Motor neuron (in vitro differentiated cells): Measurements from ENCODE around the gene MGAT3. TPM values are rescaled to one million over a fixed set of nuclear protein-coding genes. Genes with fewer than 3 reads are reported as not detected.

Experiments used
- ATAC-seq, 8 experiments: fragments of 200-7000 bp; cut with Tn5 transposase; replicated peaks in 6 of 8; 2 replicates each; pipeline ENCODE4 v1.8.0; 2021; ENCODE audit warnings: mild to moderate bottlenecking in 8 of 8, moderate library complexity in 8 of 8
- H3K27ac ChIP-seq, 2 donors: fragments of 250-450 bp; sonication (Bioruptor Pico); 2 replicates each; pipeline ENCODE4 v1.9.0; 2021; ENCODE audit warnings: antibody characterized with exemption in 2 of 2, mild to moderate bottlenecking in 2 of 2, moderate library complexity in 1 of 2
- H3K4me1 ChIP-seq, 2 donors: fragments of 250-450 bp; sonication (Bioruptor Pico); replicated peaks in 1 of 2; 2 replicates each; pipeline ENCODE4 v1.6.1; 2021; ENCODE audit warnings: antibody characterized with exemption in 2 of 2, mild to moderate bottlenecking in 2 of 2, moderate library complexity in 1 of 2
- H3K4me3 ChIP-seq, 5 donors: fragments of 250-450 bp; sonication (Bioruptor Pico); 2 replicates each; pipeline ENCODE4 v1.9.0; 2021; ENCODE audit warnings: antibody characterized with exemption in 5 of 5, mild to moderate bottlenecking in 5 of 5, moderate library complexity in 4 of 5
- WGBS, 10 experiments: fragments of 450-650 bp; shearing (Covaris generic); methylation state at CpG; one replicate each; pipeline ENCODE4 v1.0.0; 2022; 5-methylcytosine and 5-hydroxymethylcytosine counted together
- in situ Hi-C, 9 experiments: fragments of 400-800 bp; cut with MboI; loops; one replicate each; pipeline ENCODE4 v1.15.0; 2021; ENCODE audit warnings: low sequenced_read_pairs in 9 of 9, low pct_unique_long_range_greater_than_20kb in 2 of 9; ENCODE audit not compliant: unreplicated experiment in 9 of 9
- total RNA-seq, 8 experiments: library from RNA; unstranded; fragments of 300-600 nt; gene quantifications; 2 replicates each; pipeline versions ENCODE4 v1.2.3 to v1.2.4, GENCODE V29; 2022

MGAT3 gene
- total RNA-seq, 8 experiments from 2014 or later: 17.5 to 28.6 (median 20.4) TPM

- no peak for ATAC-seq
- in situ Hi-C loops: no loop called here
- Histone ChIP-seq H3K4me1 (no peaks in the 10 kb centered on the region), H3K4me3 (no peak overlapping the region), H3K27ac (no peak overlapping the region)
- WGBS, 10 experiments: 40 to 100% (median 83%) methylated on average over 1 of the region's 10 CpGs; no CpG with 5 or more reads in 5 of the 10 experiments
Observed at GRCh38 chr22:39430576-39431150, 26.1 kb upstream of the MGAT3 start.

- no peak overlapping the region for H3K4me3 ChIP-seq
- 83 to 100% (median 100%) methylated on average over 1 of the region's 11 CpGs; no CpG with 5 or more reads in 6 of the 10 experiments for WGBS, 10 experiments
- H3K4me1 ChIP-seq: no peaks in the 10 kb centered on the region
- no peak for ATAC-seq
- in situ Hi-C loops: no loop called here
- H3K27ac ChIP-seq: no peak overlapping the region
Observed at GRCh38 chr22:39431216-39431801, 25.5 kb upstream of the MGAT3 start.

DNA sequence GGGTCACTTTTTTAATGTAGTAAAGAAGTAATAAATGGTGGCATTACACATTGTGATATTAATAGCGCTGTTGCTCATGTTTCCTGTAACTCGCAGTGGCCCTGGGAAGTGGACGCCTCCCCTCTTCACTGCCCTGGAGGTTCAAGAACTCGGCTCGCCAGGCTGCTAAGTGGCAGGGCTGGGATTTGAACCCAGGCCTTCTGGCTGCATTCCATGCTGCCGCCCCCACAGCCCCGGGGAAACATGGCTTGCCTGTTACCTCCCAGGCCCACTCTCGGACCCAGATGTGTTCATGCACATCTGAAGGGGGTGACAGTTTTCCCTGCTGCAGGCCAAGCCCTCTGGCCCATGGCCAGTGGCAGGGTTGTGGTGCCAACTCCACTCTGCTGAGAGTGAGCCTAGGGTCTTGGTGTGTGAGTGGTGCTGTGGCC is 25.0 kb upstream of the MGAT3 start:
- no peaks in the 10 kb centered on the region for H3K4me1 ChIP-seq
- H3K27ac ChIP-seq: no peak overlapping the region
- 44 to 100% (median 73%) methylated on average over 2 to 3 of the region's 8 CpGs; no CpG with 5 or more reads in 6 of the 10 experiments for WGBS, 10 experiments
- H3K4me3 ChIP-seq: no peak overlapping the region
- in situ Hi-C loops: no loop called here
- ATAC-seq: peak in 2 of 8 experiments; percentile 46 to 92

DNA sequence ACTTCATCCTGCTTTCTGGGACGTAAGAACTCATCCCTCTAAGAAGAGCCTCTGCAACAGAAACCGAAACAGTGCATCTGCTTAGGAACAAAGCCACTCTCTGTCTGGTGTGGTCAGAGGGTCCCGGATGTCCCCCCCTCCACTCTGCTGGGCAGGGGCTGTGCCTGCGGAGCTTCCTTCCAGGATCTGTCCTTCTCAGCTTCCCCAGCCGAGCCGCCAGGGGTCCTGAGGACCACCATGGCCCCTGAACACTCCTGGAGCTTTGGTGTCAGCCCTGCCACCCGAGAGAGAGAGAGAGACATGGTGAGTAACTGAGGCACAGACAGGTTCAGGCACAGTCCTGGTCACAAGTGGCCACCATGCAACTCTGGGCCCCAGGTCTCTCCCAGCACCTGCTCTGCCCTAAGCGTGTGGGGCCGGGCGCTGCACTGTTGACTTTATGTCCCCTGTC is 24.4 kb upstream of the MGAT3 start:
- ATAC-seq: no peak
- Histone ChIP-seq H3K4me3 (no peak overlapping the region), H3K27ac (no peak overlapping the region), H3K4me1 (peaks cover 0 to 1% of the 10 kb centered on the region in 2 donors)
- in situ Hi-C loops: no loop called here
- WGBS, 10 experiments: 33 to 100% (median 87%) methylated on average over 1 to 4 of the region's 10 CpGs; no CpG with 5 or more reads in 4 of the 10 experiments

- Histone ChIP-seq H3K27ac (no peak overlapping the region), H3K4me3 (no peak overlapping the region), H3K4me1 (peaks cover 0 to 5% of the 10 kb centered on the region in 2 donors)
- ATAC-seq: no peak
- in situ Hi-C loops: no loop called here
- 60 to 100% (median 93%) methylated on average over 1 to 6 of the region's 31 CpGs; no CpG with 5 or more reads in 5 of the 10 experiments for WGBS, 10 experiments
Observed at GRCh38 chr22:39433476-39434242, 23.2 kb upstream of the MGAT3 start.

DNA sequence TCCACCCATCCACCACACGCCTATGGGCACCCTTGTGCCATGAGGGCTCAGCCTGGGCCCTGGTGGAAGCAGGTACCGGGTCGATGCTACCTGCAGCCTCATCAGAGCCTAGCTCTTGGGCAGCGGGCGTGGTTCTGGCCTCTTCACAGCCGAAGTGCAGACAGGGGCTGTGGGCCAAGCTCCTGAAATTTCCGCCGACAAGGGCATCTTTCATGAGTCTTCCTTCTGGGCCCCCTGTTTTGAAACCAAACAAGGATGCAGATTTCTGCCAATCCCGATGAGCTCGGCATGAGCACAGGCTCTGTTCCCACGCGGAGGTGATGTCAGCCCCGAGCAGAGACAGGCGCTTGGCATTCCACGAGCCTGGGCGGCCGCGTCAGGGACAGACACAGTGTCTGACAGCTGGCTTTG is 22.6 kb upstream of the MGAT3 start:
- H3K4me3 ChIP-seq: no peak overlapping the region
- peak in 5 of 8 experiments; percentile 20 to 62 (median 33) for ATAC-seq
- in situ Hi-C loops: no loop called here

DNA sequence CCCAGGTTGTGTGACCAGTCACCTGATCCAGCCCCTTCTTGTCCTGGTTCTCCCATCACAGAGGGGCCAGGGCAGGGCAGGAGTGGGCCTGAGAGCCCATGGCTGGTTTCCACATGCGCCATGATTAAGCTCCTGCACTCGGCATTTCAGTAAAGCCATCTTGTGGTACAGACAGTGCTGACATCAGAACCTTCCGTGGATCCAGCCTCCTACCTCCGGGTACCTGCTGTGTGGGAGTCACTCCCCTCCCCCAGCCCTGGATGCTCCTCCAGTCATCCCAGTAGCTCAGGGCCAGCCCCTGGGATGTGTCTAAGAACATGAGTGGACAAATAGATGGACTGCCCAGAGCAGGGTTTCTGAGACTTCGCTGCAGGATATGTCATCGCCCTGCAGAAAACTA is 22.1 kb upstream of the MGAT3 start:
- peak in 1 of 8 experiments; percentile 4 for ATAC-seq
- H3K27ac ChIP-seq: no peak overlapping the region
- H3K4me1 ChIP-seq: peaks cover 0 to 5% of the 10 kb centered on the region in 2 donors
- no peak overlapping the region for H3K4me3 ChIP-seq
- in situ Hi-C loops: no loop called here
- 0 to 100% (median 92%) methylated on average over 1 to 3 of the region's 6 CpGs; no CpG with 5 or more reads in 6 of the 10 experiments for WGBS, 10 experiments

More for the DNA sequence above, 22.6 kb upstream of the MGAT3 start:
- WGBS, 10 experiments: 76 to 92% (median 80%) methylated on average over 2 to 10 of the region's 18 CpGs; no CpG with 5 or more reads in 4 of the 10 experiments
- H3K4me1 ChIP-seq: peaks cover 0 to 5% of the 10 kb centered on the region in 2 donors
- H3K27ac ChIP-seq: no peak overlapping the region

DNA sequence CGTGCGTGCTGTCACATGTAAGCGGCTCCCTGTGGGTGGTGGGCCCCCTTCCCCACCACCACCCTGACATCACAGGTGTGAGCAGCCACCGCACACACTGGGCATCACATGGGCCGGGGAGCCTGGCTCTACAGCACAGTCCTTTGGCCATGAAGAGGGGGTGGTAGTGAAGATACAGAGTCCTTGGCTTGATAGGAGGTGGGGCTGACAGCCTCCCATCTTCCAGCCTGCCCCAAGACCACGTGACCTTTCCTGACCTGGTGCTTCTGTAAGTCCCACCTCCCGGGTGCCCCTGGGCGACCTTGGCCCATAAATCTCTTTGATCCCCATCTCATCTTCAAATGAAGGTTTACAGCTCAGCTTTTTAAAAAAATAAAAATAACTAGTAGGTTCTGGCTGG is 21.2 kb upstream of the MGAT3 start:
- no peak overlapping the region for H3K4me3 ChIP-seq
- WGBS, 10 experiments: 28 to 100% methylated on average over 2 of the region's 8 CpGs; no CpG with 5 or more reads in 8 of the 10 experiments
- H3K4me1 ChIP-seq: peaks cover 0 to 5% of the 10 kb centered on the region in 2 donors
- H3K27ac ChIP-seq: no peak overlapping the region
- in situ Hi-C loops: no loop called here
- ATAC-seq: no peak

DNA sequence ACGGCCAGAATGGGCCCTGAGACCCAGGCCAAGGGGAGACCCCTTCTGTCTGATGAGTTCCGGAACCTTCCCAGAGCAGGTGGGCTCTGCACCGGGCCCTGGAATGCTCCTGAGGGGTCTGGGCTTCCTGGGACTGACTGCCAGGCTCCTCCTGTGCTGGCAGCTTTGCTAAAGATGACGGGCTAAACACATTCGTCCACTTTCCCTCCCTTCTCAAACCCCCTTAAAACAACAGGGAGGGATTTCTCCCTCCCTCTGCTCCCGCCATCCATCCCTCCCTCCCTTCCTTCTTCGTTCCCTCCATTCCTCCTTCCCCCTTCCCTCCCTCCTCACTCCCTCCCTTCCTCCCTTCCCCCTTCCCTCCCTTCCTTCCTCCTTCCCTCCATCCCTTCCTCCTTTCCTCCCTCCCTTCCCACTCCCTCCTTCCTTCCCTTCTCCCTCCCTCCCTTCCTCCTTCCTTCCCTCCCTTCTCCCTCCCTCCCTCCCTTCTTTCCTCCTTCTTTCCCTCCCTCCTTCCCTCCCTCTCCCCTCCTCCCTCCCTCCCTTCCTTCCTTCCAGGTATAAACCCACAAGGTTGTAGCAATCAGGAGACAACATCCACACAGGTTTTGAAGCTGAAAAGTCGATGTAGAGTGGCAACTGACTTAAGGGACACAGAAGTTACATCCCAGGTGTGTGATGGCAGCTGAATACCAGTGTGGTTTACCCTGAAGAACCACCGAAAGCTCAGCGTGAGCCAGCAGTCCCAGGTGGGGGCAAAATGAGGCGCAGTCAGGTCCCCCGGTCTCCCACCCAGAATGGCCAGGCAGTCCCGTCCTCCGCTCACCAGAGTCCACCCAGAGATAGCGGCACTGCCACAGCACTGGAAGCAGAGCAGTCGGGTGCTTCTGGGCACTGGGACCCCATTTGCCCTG is 18.8 kb upstream of the MGAT3 start:
- ATAC-seq: peak in 1 of 8 experiments; percentile 12
- H3K4me3 ChIP-seq: no peak overlapping the region
- no peak overlapping the region for H3K27ac ChIP-seq
- H3K4me1 ChIP-seq: peaks cover 0 to 5% of the 10 kb centered on the region in 2 donors
- in situ Hi-C loops: no loop called here
- WGBS, 10 experiments: 0 to 93% (median 48%) methylated on average over 1 to 3 of the region's 16 CpGs; no CpG with 5 or more reads in 6 of the 10 experiments

- H3K27ac ChIP-seq: no peak overlapping the region
- peaks cover 0 to 5% of the 10 kb centered on the region in 2 donors for H3K4me1 ChIP-seq
- in situ Hi-C loops: no loop called here
- no peak overlapping the region for H3K4me3 ChIP-seq
- peak in 2 of 8 experiments; percentile 57 to 71 for ATAC-seq
- WGBS, 10 experiments: 20 to 100% (median 83%) methylated on average over 2 to 7 of the region's 8 CpGs; no CpG with 5 or more reads in 1 of the 10 experiments
Observed at GRCh38 chr22:39439170-39439569, 17.6 kb upstream of the MGAT3 start.

DNA sequence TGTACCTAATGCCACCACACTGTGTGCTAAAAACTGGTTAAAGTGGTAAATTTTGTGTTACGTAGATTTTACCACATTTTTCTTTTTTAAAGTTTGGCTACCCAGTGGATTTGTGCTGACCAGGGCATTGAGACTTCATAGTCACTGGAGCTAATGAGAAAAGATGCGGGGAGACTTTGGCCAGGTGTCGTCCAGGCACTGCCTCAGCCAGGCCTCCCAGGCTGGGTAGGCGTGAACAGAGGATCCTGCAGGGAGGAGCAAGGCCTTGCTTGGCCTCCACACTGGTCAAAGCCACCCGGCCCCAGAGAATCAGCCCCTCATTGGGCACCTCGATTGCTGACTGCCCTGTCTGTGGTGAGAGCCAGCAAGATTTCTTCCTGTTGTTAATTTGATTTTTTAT is 13.4 kb upstream of the MGAT3 start:
- no peak for ATAC-seq
- H3K4me3 ChIP-seq: no peak overlapping the region
- H3K27ac ChIP-seq: no peak overlapping the region
- 14 to 92% (median 77%) methylated on average over 1 to 5 of the region's 6 CpGs; no CpG with 5 or more reads in 2 of the 10 experiments for WGBS, 10 experiments
- peaks cover 8 to 9% of the 10 kb centered on the region in 2 donors for H3K4me1 ChIP-seq
- in situ Hi-C loops: no loop called here

- Histone ChIP-seq H3K27ac (no peak overlapping the region), H3K4me1 (peaks cover 8 to 10% of the 10 kb centered on the region in 2 donors), H3K4me3 (no peak overlapping the region)
- 10 to 100% (median 74%) methylated on average over 1 to 3 of the region's 7 CpGs; no CpG with 5 or more reads in 4 of the 10 experiments for WGBS, 10 experiments
- in situ Hi-C loops: no loop called here
- peak in 3 of 8 experiments; percentile 26 to 34 (median 27) for ATAC-seq
Observed at GRCh38 chr22:39444247-39444800, 12.5 kb upstream of the MGAT3 start.
